ENCODE measurements around the gene VMP1. TPM values are rescaled to one million over a fixed set of nuclear protein-coding genes. Genes with fewer than 3 reads are reported as not detected.

Gene VMP1
- total and polyA plus RNA-seq, 4 donors = 46.4 to 118 (median 71.6) TPM

DNA sequence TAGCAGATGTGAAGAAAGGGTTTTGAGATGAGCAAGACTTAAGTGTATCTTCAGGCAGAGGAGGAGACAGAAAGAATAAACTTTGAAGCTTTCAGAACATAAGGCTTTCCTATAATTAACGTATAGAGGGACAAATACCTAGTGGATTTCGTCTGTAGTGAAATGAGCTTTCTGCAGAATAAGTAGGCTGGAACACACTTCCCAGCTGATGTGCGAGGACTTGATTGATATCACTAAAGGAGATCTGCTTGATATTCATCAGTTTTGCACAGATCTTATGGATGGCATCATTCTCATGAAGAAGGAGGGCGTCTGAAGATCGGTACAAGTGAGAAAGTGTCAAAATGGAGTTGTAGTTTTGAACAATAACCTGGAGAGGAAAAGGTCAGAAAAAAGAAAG lies 170.5 kb downstream of the VMP1 start:
- Histone ChIP-seq H3K4me3 (ENCODE audit: low read depth in 1 of 3, low read length in 3 of 3) (no peak overlapping the region), H3K36me3 (ENCODE audit: control insufficient read depth in 4 of 4, insufficient read depth in 3 of 4, low read depth in 1 of 4, low read length in 3 of 4) (peaks cover 4 to 27% (median 14%) of the 10 kb centered on the region in 4 donors), H3K9ac (ENCODE audit: low read depth in 1 of 2, low read length in 2 of 2) (no peak overlapping the region), H3K9me3 (ENCODE audit: control insufficient read depth in 4 of 4, low read length in 3 of 4) (no peaks in the 10 kb centered on the region), H3K27ac (ENCODE audit: low read depth in 1 of 2, low read length in 2 of 2) (no peak overlapping the region), H3K27me3 (ENCODE audit: control insufficient read depth in 4 of 4, insufficient read depth in 4 of 4, low read length in 3 of 4) (no peaks in the 10 kb centered on the region), H3K4me1 (ENCODE audit: control insufficient read depth in 4 of 4, insufficient read depth in 4 of 4, low read length in 3 of 4) (no peaks in the 10 kb centered on the region)
- TF ChIP-seq EGR1 (IDR thresholded peaks at IDR 0.05; ENCODE audit: low read depth in 2 of 2) (no peak), FOXA2 (IDR thresholded peaks at IDR 0.05) (no peak), HNF4A (conservative IDR thresholded peaks at IDR 0.05) (no peak), SP1 (IDR thresholded peaks at IDR 0.05) (no peak), GABPA (IDR thresholded peaks at IDR 0.05 in 1 of 2, conservative IDR thresholded peaks at IDR 0.05 in 1 of 2) (no peak), JUND (IDR thresholded peaks at IDR 0.05) (no peak), TAF1 (conservative IDR thresholded peaks at IDR 0.05) (no peak), NR2F2 (IDR thresholded peaks at IDR 0.05) (no peak)
- TF ChIP-seq, protein P1, sequence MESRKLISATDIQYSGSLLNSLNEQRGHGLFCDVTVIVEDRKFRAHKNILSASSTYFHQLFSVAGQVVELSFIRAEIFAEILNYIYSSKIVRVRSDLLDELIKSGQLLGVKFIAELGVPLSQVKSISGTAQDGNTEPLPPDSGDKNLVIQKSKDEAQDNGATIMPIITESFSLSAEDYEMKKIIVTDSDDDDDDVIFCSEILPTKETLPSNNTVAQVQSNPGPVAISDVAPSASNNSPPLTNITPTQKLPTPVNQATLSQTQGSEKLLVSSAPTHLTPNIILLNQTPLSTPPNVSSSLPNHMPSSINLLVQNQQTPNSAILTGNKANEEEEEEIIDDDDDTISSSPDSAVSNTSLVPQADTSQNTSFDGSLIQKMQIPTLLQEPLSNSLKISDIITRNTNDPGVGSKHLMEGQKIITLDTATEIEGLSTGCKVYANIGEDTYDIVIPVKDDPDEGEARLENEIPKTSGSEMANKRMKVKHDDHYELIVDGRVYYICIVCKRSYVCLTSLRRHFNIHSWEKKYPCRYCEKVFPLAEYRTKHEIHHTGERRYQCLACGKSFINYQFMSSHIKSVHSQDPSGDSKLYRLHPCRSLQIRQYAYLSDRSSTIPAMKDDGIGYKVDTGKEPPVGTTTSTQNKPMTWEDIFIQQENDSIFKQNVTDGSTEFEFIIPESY (IDR thresholded peaks at IDR 0.05) = no peak
- TF ChIP-seq, protein P2, sequence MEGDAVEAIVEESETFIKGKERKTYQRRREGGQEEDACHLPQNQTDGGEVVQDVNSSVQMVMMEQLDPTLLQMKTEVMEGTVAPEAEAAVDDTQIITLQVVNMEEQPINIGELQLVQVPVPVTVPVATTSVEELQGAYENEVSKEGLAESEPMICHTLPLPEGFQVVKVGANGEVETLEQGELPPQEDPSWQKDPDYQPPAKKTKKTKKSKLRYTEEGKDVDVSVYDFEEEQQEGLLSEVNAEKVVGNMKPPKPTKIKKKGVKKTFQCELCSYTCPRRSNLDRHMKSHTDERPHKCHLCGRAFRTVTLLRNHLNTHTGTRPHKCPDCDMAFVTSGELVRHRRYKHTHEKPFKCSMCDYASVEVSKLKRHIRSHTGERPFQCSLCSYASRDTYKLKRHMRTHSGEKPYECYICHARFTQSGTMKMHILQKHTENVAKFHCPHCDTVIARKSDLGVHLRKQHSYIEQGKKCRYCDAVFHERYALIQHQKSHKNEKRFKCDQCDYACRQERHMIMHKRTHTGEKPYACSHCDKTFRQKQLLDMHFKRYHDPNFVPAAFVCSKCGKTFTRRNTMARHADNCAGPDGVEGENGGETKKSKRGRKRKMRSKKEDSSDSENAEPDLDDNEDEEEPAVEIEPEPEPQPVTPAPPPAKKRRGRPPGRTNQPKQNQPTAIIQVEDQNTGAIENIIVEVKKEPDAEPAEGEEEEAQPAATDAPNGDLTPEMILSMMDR (IDR thresholded peaks at IDR 0.05; ENCODE audit: low read depth, low read length, missing input control) = no peak
- DNase-seq (ENCODE audit: low spot score) = no peak
- WGBS = 92% methylated on average over 5 of the region's 5 CpGs

DNA sequence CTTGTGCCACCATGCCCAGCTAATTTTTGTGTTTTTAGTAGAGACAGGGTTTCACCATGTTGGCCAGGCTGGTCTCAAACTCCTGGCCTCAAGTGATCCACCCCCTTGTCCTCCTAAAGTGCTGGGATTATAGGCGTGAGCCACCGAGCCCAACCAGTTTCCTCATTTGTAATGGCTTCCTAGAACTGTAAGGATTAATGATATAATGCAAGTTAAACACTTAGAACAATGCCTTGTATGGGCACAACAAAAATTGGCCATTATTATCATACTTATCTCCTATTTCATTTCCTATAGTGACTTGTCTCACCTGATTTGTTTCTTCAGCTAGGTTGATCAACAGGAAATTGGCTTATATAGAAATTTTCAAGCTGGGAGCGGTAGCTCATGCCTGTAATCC lies 171.2 kb downstream of the VMP1 start:
- H3K27ac ChIP-seq (ENCODE audit: low read depth in 1 of 2, low read length in 2 of 2) = no peak overlapping the region
- no peak overlapping the region for H3K4me3 ChIP-seq (ENCODE audit: low read depth in 1 of 3, low read length in 3 of 3)
- TF ChIP-seq HNF4G (IDR thresholded peaks at IDR 0.05) (no peak), EGR1 (IDR thresholded peaks at IDR 0.05; ENCODE audit: low read depth in 2 of 2) (no peak), TAF1 (conservative IDR thresholded peaks at IDR 0.05) (no peak), YY1 (IDR thresholded peaks at IDR 0.05) (no peak), NR2F2 (IDR thresholded peaks at IDR 0.05) (no peak), RAD21 (IDR thresholded peaks at IDR 0.05) (no peak), GABPA (IDR thresholded peaks at IDR 0.05 in 1 of 2, conservative IDR thresholded peaks at IDR 0.05 in 1 of 2) (no peak), JUND (IDR thresholded peaks at IDR 0.05) (no peak), RXRA (IDR thresholded peaks at IDR 0.05) (no peak), FOXA1 (IDR thresholded peaks at IDR 0.05) (no peak), SP1 (IDR thresholded peaks at IDR 0.05) (no peak), HNF4A (conservative IDR thresholded peaks at IDR 0.05) (no peak), FOXA2 (IDR thresholded peaks at IDR 0.05) (no peak)
- TF ChIP-seq, protein P1 (IDR thresholded peaks at IDR 0.05) = no peak
- TF ChIP-seq, protein P3, sequence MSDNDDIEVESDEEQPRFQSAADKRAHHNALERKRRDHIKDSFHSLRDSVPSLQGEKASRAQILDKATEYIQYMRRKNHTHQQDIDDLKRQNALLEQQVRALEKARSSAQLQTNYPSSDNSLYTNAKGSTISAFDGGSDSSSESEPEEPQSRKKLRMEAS (IDR thresholded peaks at IDR 0.05) = no peak
- TF ChIP-seq, protein P4, sequence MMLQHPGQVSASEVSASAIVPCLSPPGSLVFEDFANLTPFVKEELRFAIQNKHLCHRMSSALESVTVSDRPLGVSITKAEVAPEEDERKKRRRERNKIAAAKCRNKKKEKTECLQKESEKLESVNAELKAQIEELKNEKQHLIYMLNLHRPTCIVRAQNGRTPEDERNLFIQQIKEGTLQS (IDR thresholded peaks at IDR 0.05) = no peak
- TF ChIP-seq, protein P5, sequence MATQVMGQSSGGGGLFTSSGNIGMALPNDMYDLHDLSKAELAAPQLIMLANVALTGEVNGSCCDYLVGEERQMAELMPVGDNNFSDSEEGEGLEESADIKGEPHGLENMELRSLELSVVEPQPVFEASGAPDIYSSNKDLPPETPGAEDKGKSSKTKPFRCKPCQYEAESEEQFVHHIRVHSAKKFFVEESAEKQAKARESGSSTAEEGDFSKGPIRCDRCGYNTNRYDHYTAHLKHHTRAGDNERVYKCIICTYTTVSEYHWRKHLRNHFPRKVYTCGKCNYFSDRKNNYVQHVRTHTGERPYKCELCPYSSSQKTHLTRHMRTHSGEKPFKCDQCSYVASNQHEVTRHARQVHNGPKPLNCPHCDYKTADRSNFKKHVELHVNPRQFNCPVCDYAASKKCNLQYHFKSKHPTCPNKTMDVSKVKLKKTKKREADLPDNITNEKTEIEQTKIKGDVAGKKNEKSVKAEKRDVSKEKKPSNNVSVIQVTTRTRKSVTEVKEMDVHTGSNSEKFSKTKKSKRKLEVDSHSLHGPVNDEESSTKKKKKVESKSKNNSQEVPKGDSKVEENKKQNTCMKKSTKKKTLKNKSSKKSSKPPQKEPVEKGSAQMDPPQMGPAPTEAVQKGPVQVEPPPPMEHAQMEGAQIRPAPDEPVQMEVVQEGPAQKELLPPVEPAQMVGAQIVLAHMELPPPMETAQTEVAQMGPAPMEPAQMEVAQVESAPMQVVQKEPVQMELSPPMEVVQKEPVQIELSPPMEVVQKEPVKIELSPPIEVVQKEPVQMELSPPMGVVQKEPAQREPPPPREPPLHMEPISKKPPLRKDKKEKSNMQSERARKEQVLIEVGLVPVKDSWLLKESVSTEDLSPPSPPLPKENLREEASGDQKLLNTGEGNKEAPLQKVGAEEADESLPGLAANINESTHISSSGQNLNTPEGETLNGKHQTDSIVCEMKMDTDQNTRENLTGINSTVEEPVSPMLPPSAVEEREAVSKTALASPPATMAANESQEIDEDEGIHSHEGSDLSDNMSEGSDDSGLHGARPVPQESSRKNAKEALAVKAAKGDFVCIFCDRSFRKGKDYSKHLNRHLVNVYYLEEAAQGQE (IDR thresholded peaks at IDR 0.05) = no peak
- TF ChIP-seq, protein P2 (IDR thresholded peaks at IDR 0.05; ENCODE audit: low read depth, low read length, missing input control) = no peak
- WGBS = 95% methylated on average over 3 of the region's 3 CpGs
- H3K4me1 ChIP-seq (ENCODE audit: control insufficient read depth in 4 of 4, insufficient read depth in 4 of 4, low read length in 3 of 4) = no peaks in the 10 kb centered on the region
- DNase-seq (ENCODE audit: low spot score) = no peak
- no peaks in the 10 kb centered on the region for H3K9me3 ChIP-seq (ENCODE audit: control insufficient read depth in 4 of 4, low read length in 3 of 4)
- no peak overlapping the region for H3K9ac ChIP-seq (ENCODE audit: low read depth in 1 of 2, low read length in 2 of 2)
- H3K27me3 ChIP-seq (ENCODE audit: control insufficient read depth in 4 of 4, insufficient read depth in 4 of 4, low read length in 3 of 4) = no peaks in the 10 kb centered on the region
- H3K36me3 ChIP-seq (ENCODE audit: control insufficient read depth in 4 of 4, insufficient read depth in 3 of 4, low read depth in 1 of 4, low read length in 3 of 4) = peaks cover 4 to 29% (median 14%) of the 10 kb centered on the region in 4 donors

All from liver (tissue), 9 donors.